NCI-H2107 treated with DMSO at 0.1 percent for 48 hours (cell line): Measurements from ENCODE around the gene MCEE.
"Not testable (repeated sequence)": the region's sequence is repeated elsewhere in the genome, so short reads cannot be mapped to it uniquely, and the experiment has no call there.

ENCODE experiments used
- DNase-seq: peaks from one replicate; lab custom pipeline; 2025; ENCODE audit not compliant: unreplicated experiment; lab: John Stamatoyannopoulos, UW

MCEE gene

DNA sequence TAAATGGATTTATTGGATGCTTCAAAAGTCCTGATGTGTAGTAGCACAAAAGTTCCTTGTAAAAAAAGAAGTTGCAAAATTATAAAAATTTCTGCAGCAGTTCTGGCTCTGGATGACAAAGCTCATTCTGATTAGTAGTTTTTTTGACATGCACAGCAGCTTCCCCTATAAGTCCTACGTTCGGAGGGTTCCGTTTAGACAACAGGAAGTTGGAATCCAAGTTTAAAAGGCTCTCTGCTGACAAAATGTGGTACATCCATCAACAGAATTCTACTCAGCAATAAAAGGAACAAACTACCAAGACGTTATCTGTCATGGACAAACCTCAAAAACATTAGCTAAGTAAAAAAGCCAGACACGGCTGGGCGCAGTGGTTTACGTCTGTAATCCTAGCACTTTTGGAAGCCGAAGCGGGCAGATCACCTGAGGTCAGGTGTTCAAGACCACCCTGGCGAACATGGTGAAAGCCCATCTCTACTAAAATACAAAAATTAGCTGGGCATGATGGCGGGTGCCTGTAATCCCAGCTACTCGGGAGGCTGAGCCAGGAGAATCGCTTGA, 46.2 kb downstream of the MCEE start:
- DNase-seq = not testable (repeated sequence)

GRCh38 chr2:71083297-71083696, 46.7 kb downstream of the MCEE start:
- DNase-seq = not testable (repeated sequence)

- DNase-seq = no peak
Observed at GRCh38 chr2:71082402-71083252, 47.4 kb downstream of the MCEE start.

DNA sequence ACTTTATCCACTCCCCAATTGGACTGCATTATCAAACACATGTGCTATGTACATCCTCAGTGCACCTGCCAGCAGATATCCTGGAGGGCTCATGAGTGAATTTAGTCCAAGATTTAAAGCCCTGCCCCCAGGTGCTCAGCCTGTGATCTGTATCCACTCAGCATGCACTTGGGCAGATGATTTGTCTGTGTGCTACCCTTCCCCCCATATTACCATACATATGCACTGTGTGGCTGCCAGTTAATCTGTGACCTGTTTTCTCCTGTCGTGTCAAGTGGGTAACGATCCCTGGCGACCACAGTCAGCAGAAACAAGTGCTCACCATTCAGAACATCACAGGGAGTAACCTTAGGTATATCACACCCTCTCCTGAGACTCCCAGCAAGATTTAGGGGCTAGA, 51.4 kb downstream of the MCEE start:
- DNase-seq = peak; percentile 12

DNA sequence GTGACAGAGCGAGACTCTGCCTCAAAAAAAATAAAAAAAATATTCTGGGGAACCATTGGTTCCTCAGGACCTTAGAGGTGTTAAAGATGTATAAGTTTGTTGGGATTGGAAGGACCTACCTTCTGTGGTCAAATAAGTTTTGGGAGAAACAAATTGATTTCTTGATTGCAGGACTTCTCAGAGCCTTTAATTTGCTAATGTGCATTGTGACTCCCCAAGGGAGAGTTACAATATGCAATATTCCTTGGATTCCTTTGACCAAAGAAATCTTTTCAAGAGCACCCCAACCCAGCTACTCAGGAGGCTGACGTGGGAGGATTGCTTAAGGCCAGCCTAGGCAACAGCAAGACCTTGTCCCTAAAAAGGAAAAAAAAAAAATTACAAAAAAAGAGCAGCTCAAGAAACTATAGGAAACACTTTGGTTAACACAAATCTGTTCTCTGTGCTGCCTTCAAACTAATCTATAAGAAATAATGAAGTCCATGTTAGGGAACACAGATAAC, 55.1 kb downstream of the MCEE start:
- DNase-seq = no peak

DNA sequence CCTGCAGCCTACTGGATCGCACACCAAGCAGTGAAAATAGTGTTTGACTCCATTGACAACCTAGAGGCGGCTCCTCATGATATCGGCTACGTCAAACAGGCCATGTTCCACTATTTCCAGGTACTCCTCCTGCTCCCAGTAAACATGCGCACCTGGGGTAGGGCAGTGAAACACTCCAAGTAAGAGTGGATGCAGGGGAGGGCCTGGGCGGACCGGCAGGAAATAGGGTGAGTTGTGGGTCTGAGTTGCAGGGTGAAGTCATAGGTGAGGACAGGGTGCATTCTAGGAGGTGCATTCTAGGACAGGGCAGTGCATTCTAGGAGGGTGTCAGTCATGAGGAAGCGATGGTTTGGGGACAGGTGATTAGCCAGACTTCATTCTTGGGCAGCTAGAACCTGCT, 56.6 kb downstream of the MCEE start:
- no peak for DNase-seq

DNA sequence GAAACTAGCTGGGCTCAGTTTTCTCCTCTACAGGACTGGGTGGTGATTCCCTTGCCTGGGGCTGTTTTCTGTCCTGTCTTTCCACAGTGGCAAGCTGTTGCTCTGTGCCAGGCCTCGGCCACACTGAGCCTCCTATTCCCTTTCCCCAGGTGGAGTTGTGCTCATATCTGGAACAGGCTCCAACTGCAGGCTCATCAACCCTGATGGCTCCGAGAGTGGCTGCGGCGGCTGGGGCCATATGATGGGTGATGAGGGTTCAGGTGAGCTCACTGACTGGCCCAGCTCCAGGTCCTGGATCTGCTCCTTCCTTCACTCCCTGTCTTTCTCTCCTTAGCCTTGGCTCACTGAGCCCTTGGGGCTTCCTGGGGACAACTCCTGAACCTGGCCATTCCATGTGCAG, 57.5 kb downstream of the MCEE start:
- no peak for DNase-seq

DNA sequence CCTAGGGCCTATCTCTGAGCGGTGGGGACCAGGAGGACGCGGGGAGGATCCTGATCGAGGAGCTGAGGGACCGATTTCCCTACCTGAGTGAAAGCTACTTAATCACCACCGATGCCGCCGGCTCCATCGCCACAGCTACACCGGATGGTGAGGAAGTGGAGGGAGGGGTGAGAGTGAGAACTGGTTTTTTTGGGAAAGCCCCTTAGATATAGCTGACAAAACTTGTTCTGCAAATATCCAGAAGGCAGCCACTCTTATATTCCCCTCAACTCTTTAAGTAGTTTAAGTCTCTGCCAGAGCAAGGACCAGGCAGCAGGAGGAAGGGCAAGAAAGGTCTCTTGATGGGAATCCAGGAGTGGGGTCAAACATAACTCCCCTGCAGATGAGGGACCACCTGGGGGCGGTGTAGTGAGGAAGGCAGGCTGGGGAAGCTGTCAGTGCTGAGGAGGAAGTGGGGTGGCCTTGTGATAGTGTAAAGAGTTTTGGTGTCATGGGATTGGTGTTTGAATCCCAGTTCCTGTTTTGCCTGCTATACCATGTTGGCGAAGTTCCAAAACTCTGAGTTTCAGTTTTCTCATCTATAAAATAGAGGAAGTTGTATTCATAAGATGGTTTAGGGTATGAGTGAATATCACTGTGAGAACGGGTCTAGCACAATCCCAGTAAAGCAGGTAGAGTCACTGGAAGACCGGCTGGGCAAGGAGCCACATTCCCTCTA, 58.2 kb downstream of the MCEE start:
- no peak for DNase-seq

- DNase-seq = no peak
Observed at GRCh38 chr2:71070294-71071093, 59.5 kb downstream of the MCEE start.

DNA sequence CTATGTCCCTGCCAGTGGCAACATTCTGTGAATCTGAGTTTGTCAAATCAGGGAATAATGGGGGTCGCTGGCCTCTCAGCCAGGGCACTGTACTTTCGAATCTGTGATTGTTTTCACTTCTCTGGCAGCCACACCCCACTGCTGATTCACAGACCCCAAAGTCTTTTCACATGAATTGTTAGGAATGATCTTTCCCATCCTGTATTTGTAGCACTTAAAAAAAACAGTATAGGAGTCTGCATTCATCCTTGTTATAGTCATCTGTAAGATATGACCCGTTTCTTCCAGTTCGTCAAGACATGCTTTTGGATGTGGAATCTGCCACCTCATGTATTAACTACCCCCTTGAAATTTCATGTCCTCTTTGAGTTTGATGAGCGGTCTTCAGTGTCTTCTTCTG, 60.7 kb downstream of the MCEE start:
- DNase-seq = no peak

- DNase-seq = peak; percentile 80
Observed at GRCh38 chr2:71068218-71069035, 61.6 kb downstream of the MCEE start, which contains the start of gene NAGK. Gene NAGK, plus strand, starts transcription at chr2:71068648. Its CDS starts 36 bp downstream, at chr2:71068684.

- DNase-seq = no peak
Observed at GRCh38 chr2:71067567-71068217, 62.3 kb downstream of the MCEE start.

DNA sequence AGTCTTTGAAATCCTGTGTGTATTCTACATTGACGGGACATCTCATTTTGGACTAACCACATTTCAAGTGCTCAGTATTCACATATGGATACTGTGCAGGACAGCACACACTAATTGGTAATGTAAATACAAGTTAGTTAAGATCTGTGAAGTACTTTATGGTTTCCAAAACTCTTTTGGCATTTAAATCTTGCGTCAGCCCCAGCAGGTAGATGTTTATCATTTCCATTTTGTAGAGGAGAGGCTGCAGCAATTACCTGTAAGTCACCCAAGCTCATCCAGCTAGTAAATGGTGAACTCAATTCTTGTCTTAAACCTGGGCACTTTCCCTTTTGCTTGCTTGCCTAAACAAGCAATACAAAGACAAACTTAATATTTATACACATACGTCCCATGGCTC, 63.2 kb downstream of the MCEE start:
- DNase-seq = no peak

- no peak for DNase-seq
Observed at GRCh38 chr2:71064754-71065621, 65.0 kb downstream of the MCEE start.

DNA sequence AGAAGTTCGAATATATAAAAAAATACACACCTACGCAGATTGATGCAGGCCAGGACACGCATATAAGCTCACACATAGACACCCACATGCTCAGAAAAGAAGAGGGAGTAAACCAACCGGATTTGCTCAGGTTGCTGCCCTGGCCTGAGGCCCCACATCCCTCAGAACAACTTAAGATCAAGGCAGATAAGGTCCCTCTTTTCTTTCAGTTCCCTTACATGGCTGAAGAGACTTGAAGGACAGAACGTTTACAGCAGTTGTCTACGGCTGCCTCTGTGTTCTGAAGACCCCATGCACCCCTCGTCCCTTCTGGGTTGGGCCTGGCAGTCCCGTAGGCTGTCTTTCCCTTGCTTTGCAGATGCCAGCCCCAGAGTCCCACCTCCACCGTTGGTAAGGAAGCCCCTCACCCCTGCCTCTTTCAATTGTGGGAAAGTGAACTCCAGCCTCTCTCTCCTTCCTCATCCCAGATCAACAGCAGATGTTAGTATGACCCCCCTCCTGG, 65.9 kb downstream of the MCEE start:
- no peak for DNase-seq

- DNase-seq = no peak
Observed at GRCh38 chr2:71063216-71063615, 66.8 kb downstream of the MCEE start.

DNA sequence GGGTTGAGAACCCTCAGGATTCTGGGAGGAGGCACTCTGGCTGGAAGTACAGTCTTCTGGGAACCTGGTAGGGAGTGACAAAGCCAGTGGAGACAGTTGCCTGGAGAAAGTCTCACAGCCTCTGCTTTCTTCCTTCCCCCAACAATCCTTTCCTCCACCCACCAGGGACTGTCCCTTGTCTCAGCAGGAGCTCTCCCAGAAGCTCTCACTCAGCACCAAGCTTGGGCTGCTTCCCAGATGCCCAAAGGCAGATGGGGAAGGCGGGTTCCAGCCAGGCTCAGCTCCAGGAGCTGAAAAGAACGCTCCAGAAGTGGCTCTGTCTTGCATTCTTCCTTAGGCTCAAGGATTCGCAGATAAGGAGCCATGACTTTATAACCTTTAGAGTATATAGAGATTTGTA, 69.2 kb downstream of the MCEE start:
- DNase-seq = no peak

- no peak for DNase-seq
Observed at GRCh38 chr2:71060211-71060610, 69.8 kb downstream of the MCEE start.
